H1 (cell line): Measurements from ENCODE around the gene SPTB.

Experiments
- BRCA1 ChIP-seq: IDR thresholded peaks from 2 replicates; pipeline ENCODE4 v1.6.1; 2012; ENCODE audit warnings: low read depth, low read length, improper control_type of control experiment
- CTCF ChIP-seq, 3 experiments: IDR thresholded peaks; 1 replicate in 2 of 3; 2 replicates in 1 of 3; pipeline versions ENCODE4 v1.5.1 to v1.6.1; 2011; ENCODE audit warnings: low read length in 3 of 3, mild to moderate bottlenecking in 3 of 3, inconsistent platforms in 2 of 3, low read depth in 1 of 3, moderate library complexity in 1 of 3; ENCODE audit not compliant: insufficient read depth in 1 of 3; ENCODE audit errors: control extremely low read depth in 1 of 3
- EP300 ChIP-seq, 2 experiments: IDR thresholded peaks; 1 replicate in 1 of 2; 2 replicates in 1 of 2; pipeline ENCODE4 v1.6.1; 2011 to 2012; ENCODE audit warnings: low read depth in 2 of 2, low read length in 2 of 2, mild to moderate bottlenecking in 2 of 2, borderline replicate concordance in 1 of 2, inconsistent platforms in 1 of 2, moderate library complexity in 1 of 2
- EZH2 ChIP-seq: fragments of 200-600 bp; sonication (generic); IDR thresholded peaks from 2 replicates; pipeline ENCODE4 v1.7.1; 2012; ENCODE audit warnings: low read depth, mild to moderate bottlenecking, moderate library complexity, low read length, inconsistent platforms; ENCODE audit not compliant: severe bottlenecking
- FOSL1 ChIP-seq: IDR thresholded peaks from 2 replicates; pipeline ENCODE4 v1.6.1; 2011; ENCODE audit warnings: mild to moderate bottlenecking, low read depth, low read length, moderate library complexity; ENCODE audit not compliant: insufficient read depth
- GABPA ChIP-seq: IDR thresholded peaks from 2 replicates; pipeline ENCODE4 v1.6.1; 2011; ENCODE audit warnings: mild to moderate bottlenecking, low read length, moderate library complexity, borderline replicate concordance; ENCODE audit not compliant: insufficient read depth
- JUND ChIP-seq: IDR thresholded peaks from 2 replicates; pipeline ENCODE4 v1.6.1; 2011; ENCODE audit warnings: mild to moderate bottlenecking, improper control_type of control experiment, low read length
- MAX ChIP-seq: IDR thresholded peaks from 2 replicates; pipeline ENCODE4 v1.6.1; 2012; ENCODE audit warnings: inconsistent platforms
- POLR2A ChIP-seq, 2 experiments: IDR thresholded peaks; 1 replicate in 1 of 2; 2 replicates in 1 of 2; pipeline ENCODE4 v1.6.1; 2011; ENCODE audit warnings: low read depth in 2 of 2, low read length in 2 of 2, mild to moderate bottlenecking in 2 of 2; ENCODE audit errors: control extremely low read depth in 1 of 2
- POLR2AphosphoS5 ChIP-seq: IDR thresholded peaks from 2 replicates; pipeline ENCODE4 v1.6.1; 2011; ENCODE audit warnings: low read depth, low read length
- RXRA ChIP-seq: IDR thresholded peaks from 2 replicates; pipeline ENCODE4 v1.6.1; 2011; ENCODE audit warnings: low read depth, mild to moderate bottlenecking, low read length, moderate library complexity; ENCODE audit not compliant: insufficient read depth
- SUZ12 ChIP-seq: fragments of 200-600 bp; sonication (generic); IDR thresholded peaks from 2 replicates; pipeline ENCODE4 v1.6.1; 2012; ENCODE audit warnings: mild to moderate bottlenecking, inconsistent platforms, low read length, moderate library complexity, mixed read lengths
- TAF1 ChIP-seq: IDR thresholded peaks from 2 replicates; pipeline ENCODE4 v1.6.1; 2011; ENCODE audit warnings: mild to moderate bottlenecking, low read depth, low read length
- ZNF274 ChIP-seq: IDR thresholded peaks from 2 replicates; pipeline ENCODE4 v1.7.0; 2012; ENCODE audit warnings: low read length, borderline replicate concordance; ENCODE audit errors: extremely low read depth

GRCh38 chr14:64711039-64711438 lies 168.7 kb downstream of the SPTB start:
- TF ChIP-seq POLR2AphosphoS5 (no peak), EZH2 (no peak), RXRA (no peak), MAX (no peak), CTCF (IDR thresholded peaks at IDR 0.05; ENCODE audit: control extremely low read depth in 1 of 3, insufficient read depth in 1 of 3, low read depth in 1 of 3, low read length in 3 of 3) (no peak), SUZ12 (no peak), FOSL1 (no peak), ZNF274 (no peak), JUND (no peak), BRCA1 (no peak), POLR2A (IDR thresholded peaks at IDR 0.05; ENCODE audit: control extremely low read depth in 1 of 2, low read depth in 2 of 2, low read length in 2 of 2) (no peak), TAF1 (no peak), GABPA (no peak), EP300 (IDR thresholded peaks at IDR 0.05; ENCODE audit: borderline replicate concordance in 1 of 2, low read depth in 2 of 2, low read length in 2 of 2) (no peak)
